HG03354 (cell line): ENCODE results near the gene RAPGEF1.

ENCODE experiments used
- ATAC-seq: cut with Tn5 transposase; IDR thresholded peaks from one replicate; pipeline ENCODE4 v1.9.1; 2021; ENCODE audit warnings: mild to moderate bottlenecking; ENCODE audit not compliant: unreplicated experiment, poor library complexity, severe bottlenecking

The RAPGEF1 gene

GRCh38 chr9:131633491-131634031, 106.3 kb downstream of the RAPGEF1 start:
- no peak for ATAC-seq

GRCh38 chr9:131631306-131631705, 108.6 kb downstream of the RAPGEF1 start:
- ATAC-seq: no peak

GRCh38 chr9:131630205-131630831, 109.6 kb downstream of the RAPGEF1 start:
- ATAC-seq: peak; percentile 37

- ATAC-seq: no peak
These were observed 110.1 kb downstream of the RAPGEF1 start for GRCh38 chr9:131629825-131630204.

- no peak for ATAC-seq
These were observed 110.7 kb downstream of the RAPGEF1 start for GRCh38 chr9:131629226-131629500.

GRCh38 chr9:131628459-131629225, 111.2 kb downstream of the RAPGEF1 start:
- no peak for ATAC-seq

GRCh38 chr9:131627648-131628458, 112.0 kb downstream of the RAPGEF1 start:
- ATAC-seq: no peak

GRCh38 chr9:131627326-131627647, 112.6 kb downstream of the RAPGEF1 start:
- ATAC-seq: no peak

- ATAC-seq: no peak
These were observed 113.8 kb downstream of the RAPGEF1 start for GRCh38 chr9:131625790-131626670.

- ATAC-seq: no peak
These were observed 114.4 kb downstream of the RAPGEF1 start for GRCh38 chr9:131625508-131625787.

- ATAC-seq: no peak
These were observed 115.0 kb downstream of the RAPGEF1 start for GRCh38 chr9:131624636-131625507.

- ATAC-seq: no peak
These were observed 116.1 kb downstream of the RAPGEF1 start for GRCh38 chr9:131623655-131624330.

- ATAC-seq: peak; percentile 22
These were observed 117.4 kb downstream of the RAPGEF1 start for GRCh38 chr9:131622523-131622922.

GRCh38 chr9:131621551-131622358, 118.1 kb downstream of the RAPGEF1 start:
- peak; percentile 49 for ATAC-seq

GRCh38 chr9:131620764-131621520, 118.9 kb downstream of the RAPGEF1 start:
- ATAC-seq: no peak

GRCh38 chr9:131619680-131620079, 120.2 kb downstream of the RAPGEF1 start:
- no peak for ATAC-seq

GRCh38 chr9:131618785-131619184, 121.1 kb downstream of the RAPGEF1 start:
- no peak for ATAC-seq
